ENCODE data around the gene MTCH1.
A peak's percentile ranks its signal among the peaks of the same experiment; 100 is the strongest.

Gene MTCH1

GRCh38 chr6:36970892-36971842, 14.8 kb downstream of the MTCH1 start:
- DNase-seq = no peak

DNA sequence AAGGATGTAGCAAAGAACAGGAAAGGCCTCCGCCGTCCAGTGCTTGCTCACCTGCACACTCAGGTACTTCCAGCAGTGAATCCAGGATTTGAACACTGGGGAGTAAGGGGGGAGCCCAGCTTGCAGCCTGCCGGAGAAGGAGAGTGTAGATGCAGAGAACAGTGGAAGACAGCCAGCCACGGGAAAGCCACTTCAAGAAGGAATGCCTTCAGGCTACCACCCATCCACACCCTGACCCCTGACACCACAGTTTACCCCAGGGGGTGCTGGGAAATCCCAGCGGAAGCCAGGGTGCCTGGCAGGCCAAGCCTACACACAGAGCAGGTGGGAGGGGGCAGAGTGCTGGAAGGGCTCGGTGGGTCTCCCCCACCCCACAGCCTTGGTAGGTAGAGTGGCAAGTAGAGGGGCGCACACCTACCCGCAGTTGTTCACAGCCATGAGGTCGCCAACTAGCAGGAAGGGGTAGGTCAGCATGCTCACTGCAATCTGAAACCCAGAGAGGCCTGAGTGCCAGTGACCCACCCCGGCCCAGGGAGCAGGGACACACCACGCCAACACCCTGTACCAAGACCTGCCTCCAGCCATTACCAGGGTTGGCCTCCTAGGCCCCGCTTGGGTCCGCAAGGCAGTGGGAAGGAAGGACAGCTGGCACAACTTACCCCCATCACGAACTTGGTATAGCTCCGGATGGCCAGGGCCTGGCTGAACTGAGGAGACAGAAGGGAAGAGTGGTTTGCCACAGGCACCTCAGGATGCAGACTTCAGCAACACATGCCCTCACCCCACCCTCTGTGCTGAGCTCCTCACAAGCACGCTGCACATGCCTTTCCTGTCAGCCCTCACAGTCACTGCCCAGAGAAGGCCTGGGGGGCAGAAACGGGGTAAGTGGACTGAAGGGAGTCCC, 15.8 kb downstream of the MTCH1 start:
- no peak for DNase-seq

DNA sequence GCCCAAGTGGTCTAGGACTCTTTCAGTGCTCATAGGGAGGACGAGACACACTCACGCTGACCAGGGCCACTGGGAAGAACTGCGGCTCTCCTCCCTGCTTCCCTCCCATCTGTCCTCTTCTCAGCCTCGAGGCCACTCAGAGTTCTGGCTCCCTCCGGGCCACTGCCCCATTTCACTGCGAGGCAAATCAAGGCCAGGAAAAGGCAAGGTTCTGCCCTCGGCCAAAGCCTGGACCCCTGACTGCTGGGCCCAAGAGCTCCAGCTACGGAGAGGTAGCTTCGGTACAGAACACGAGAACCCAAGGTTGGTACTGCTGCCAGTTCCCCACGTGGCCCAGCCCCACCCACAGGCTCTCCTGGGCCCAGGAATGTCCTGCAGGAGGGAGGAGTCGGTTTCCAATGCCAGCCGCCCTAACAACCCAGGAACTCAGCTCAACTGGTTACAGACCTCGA, 16.7 kb downstream of the MTCH1 start:
- no peak for DNase-seq

DNA sequence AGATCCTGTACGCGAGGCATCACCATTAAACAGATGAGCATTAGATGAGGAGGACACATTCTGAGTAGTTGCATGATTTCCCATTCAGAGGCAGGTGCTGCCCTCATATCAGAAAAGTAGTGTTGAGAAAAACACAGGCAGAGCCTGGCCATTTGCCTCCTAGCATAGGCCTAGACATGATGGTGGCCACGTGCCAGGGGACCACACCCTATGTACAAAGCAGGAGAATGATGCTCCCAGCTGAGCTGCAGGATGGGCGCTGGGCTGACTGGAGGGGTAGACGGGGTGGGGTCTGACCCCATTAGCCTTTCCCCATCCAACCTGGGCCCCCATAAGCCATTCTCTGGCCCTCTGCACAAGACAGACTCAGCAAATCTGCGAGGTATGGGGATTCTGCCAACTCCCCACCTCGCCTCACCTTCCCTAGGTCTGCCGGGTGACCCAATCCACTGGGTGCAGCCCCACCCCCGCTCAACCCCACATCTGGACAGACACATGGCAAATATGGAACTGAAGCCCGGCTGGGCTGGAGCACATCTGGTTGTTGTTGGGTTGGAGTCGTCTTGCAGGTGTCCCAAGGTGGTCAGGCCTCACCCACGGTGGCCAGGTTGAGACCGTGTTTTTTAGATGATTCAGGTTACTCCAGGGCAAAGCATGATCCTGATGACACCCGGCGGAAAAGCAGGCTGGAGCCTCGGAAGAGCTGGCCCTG, 17.6 kb downstream of the MTCH1 start:
- DNase-seq = no peak

DNA sequence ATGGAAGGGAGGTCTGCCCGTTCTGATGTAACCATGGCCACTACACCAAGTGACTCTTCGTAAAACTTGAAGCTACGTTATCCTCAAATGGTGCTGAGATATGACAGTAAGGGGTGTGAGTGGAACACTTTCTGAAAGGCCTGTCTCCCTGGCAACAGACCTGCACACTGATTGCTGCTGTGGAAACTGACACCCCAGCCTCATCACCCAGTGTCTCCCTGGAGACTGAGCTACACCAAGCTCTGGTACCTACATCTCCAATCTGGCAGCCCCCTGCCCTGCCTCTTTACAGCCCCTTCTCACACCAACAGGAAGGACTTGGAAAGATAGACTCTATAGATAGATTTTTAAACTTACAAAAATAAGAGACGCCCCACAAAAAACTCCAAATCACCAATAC, 18.2 kb downstream of the MTCH1 start:
- no peak for DNase-seq

DNA sequence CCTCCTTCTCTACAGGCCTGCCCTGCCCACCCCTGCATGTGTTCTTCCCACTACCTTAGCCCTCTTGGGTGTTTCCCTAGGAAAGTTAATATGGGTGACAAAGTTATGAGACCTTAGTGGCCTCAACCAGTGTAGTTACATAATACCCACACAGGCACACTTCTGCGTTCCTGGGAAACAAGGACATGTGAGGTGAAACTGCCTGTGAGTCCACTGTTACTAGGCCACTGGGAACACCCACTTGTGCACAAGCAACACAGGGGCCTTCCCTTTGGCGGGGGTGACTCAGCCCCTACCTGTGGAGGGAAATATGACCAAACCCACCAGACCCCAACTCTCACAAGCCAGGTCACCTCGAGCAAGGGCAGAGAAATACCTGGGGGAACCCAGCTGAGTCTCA, 18.7 kb downstream of the MTCH1 start:
- DNase-seq = no peak

- DNase-seq = no peak
These were observed 21.1 kb downstream of the MTCH1 start for GRCh38 chr6:36964908-36965307.

DNA sequence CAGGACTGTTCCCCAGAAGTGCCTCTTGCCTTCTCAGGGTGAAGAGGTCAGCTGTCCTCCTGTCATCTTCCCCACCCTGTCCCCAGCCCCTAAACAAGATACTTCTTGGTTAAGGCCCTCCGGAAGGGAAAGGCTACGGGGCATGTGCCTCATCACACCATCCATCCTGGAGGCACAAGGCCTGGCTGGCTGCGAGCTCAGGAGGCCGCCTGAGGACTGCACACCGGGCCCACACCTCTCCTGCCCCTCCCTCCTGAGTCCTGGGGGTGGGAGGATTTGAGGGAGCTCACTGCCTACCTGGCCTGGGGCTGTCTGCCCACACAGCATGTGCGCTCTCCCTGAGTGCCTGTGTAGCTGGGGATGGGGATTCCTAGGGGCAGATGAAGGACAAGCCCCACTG, 21.6 kb downstream of the MTCH1 start:
- DNase-seq = no peak

GRCh38 chr6:36963451-36964290, 22.3 kb downstream of the MTCH1 start:
- peak in 1 of 56 donors; percentile 69 for DNase-seq

DNA sequence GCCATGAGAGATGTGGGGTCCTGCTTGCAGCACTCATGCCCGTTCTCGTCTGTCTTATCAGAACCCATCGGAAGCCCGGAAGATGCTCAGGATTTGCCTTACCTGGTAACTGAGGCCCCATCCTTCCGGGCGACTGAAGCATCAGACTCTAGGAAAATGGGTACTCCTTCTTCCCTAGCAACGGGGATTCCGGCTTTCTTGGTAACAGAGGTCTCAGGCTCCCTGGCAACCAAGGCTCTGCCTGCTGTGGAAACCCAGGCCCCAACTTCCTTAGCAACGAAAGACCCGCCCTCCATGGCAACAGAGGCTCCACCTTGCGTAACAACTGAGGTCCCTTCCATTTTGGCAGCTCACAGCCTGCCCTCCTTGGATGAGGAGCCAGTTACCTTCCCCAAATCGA, 23.1 kb downstream of the MTCH1 start:
- peak in 48 of 56 donors; percentile 19 to 87 (median 62) for DNase-seq

GRCh38 chr6:36961441-36962435, 24.3 kb downstream of the MTCH1 start:
- no peak for DNase-seq

GRCh38 chr6:36959555-36960250, 26.3 kb downstream of the MTCH1 start:
- DNase-seq = no peak

DNA sequence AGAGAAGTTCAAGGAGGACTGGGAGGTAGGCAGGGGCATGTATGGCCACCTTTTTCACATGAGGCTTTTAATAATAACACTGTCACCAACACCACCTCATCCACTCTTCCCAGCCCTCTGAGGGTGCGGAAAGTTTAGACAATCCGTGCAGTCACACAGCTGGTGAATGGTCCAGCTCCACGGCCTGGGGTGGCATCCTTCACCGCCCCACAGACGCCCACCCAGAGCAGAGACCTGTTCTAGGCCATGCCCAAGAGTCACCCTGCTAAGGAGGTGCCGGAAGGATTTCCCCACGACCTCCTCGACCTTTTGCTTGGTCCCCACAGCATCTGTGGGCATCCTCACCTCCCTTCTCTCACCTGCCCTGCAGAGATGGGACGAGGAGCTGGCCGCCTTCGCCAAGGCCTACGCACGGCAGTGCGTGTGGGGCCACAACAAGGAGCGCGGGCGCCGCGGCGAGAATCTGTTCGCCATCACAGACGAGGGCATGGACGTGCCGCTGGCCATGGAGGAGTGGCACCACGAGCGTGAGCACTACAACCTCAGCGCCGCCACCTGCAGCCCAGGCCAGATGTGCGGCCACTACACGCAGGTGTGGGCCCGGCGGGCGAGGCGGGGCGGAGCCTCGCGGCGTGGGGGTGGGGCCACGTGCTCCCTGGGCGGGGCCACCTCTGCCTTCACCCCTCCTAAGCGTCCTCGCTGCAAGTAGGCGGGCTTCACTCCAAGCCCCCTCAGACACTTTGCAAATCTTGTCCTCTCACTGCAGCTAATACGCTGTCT, 27.0 kb downstream of the MTCH1 start:
- no peak for DNase-seq

GRCh38 chr6:36957773-36958271, 28.2 kb downstream of the MTCH1 start:
- no peak for DNase-seq

DNA sequence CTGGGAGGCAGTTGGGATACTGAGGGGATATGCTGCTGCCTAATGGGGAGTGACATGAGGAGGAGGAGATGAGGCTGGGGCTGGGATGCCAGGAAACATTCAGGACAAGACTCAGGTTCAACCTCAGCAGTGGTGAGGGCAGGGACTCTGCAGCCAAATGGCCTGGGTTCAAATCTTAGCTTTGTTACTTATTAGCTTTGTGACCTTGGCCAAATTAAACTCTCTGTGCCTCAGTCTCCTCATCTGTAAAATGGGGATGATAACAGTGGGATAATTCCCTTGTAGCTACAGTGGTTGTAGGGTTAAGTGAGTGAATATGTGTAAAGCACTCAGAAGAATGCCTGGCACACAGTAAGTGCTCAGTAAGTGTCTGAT, 29.6 kb downstream of the MTCH1 start:
- no peak for DNase-seq

DNA sequence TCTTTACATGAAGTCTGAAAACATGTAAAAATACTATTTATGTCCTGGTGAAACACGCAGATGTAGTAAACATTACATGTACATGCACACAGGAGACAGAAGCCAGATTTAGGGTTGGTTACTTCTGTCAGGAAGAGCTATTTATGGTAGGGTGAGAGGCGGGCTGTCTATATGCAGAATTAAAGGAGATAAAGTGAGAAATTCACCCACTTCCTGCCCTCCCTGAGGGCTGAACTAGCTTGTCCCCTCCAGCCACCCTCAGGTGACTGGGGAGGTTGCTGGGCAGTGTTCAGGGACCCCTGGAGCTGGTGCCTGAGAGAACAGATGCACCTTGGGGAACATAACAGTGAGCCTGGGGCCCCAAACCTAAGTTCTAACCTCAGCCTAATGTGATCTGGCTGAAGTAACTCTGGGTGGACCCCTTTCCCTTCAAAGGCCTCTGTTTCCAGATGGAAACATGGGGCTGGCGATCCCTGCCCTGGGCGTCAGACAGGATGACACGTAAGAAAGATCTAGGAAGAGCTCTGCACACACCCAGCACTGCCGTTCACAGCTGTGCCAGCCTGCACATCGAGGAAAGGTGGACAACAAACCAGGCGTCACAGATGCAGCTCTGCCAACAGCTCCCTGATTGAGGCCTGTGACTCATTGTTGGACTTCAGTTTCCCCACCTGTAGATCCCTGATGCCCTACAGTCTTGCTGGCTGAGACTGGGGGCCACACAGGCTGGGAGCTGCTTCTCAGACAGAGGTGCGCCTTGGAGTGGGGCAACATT, 30.1 kb downstream of the MTCH1 start:
- no peak for DNase-seq

- DNase-seq = no peak
These were observed 30.9 kb downstream of the MTCH1 start for GRCh38 chr6:36955136-36955535.
